CD4-positive, alpha-beta T cell treated with Interleukin-17A for 1 hour (primary cell): ENCODE results near the gene CD163L1.
"Not testable (repeated sequence)": the region's sequence is repeated elsewhere in the genome, so short reads cannot be mapped to it uniquely, and the experiment has no call there.

Experiments used
- DNase-seq: peaks from one replicate; pipeline ENCODE4 v3.0.0-alpha.2; 2020

The CD163L1 gene

GRCh38 chr12:7403466-7403865 is 40.5 kb downstream of the CD163L1 start:
- no peak for DNase-seq

DNA sequence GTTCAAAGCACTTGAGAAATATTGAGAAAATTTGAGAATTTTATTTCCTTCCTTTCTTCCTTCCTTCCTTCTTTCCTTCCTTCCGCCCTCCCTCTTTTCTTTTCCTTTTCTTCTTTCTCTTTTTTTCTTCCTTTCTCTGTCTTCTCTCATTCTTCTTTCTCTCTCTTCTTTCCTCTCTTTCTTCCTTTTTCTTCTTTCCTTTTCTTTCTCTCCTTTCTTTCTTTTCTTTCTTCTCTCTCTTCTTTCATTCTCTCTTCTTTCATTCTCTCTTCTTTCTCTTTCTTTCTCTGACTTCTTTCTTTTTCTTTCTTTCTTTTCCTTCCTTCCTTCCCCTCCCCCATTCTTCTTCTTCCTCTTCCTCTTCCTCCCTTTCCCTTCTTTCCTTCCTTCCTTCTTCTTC is 44.9 kb downstream of the CD163L1 start:
- DNase-seq, result no peak

- no peak for DNase-seq
Observed at GRCh38 chr12:7396418-7396817, 47.5 kb downstream of the CD163L1 start.

DNA sequence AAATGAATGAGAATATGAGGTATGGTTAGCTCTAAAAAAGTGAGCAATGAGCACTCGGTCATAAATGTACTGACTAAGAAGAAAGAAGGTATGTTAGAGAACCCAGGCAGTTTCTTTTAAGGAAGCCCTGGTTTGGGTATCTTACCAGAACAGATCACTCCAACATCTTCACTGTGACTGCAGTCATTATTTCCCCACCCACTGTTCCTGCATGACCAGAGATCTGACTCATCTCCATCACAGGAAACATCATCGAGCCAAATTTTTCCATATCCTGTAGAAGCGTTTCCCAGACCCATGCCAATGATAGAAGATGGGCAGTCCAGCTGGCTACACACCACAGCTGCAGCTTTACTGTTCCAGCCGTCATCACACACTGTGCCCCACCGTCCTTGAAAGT is 48.0 kb downstream of the CD163L1 start:
- no peak for DNase-seq

DNA sequence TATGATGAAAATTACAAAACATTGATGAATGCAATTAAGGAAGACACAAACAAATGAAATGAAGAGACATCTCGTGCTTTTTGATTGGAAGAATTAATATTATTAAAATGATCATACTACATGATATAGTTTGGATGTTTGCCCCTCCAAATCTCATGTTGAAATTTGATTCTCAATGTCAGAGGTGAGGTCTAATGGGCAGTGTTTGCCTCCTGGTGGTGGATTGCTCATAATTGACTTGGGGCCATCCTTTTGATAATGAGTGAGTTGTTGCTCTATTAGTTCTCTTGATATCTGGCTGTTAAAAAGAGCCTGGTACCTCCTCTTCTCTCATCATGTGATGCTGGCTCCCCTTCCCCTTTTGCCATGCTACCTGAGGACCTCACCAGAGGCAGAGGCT is 56.7 kb downstream of the CD163L1 start:
- DNase-seq, result peak; percentile 12

DNA sequence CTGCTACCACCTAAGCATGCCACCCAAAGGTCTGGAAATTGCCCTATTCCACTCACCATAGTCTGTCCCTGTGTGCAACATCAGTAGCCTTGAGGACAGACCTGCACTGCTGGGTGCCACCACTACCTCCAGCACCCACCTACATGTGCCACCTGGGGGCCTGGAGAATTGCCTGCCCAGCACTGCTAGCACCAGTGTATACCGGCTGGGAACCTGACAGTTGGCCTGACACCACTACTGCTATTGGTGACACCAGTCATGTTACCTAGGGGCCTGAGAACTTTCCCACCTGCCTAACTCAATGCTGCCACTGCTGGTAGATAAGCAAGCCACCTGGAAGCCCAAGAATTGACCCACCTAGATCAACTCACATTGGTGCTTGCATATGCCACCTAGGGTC is 60.8 kb downstream of the CD163L1 start:
- DNase-seq, result no peak

- no peak for DNase-seq
Observed at GRCh38 chr12:7376196-7376595, 67.8 kb downstream of the CD163L1 start.

GRCh38 chr12:7375145-7375543 is 68.8 kb downstream of the CD163L1 start:
- DNase-seq, result no peak

- DNase-seq, result peak; percentile 7
Observed at GRCh38 chr12:7374423-7375144, 69.4 kb downstream of the CD163L1 start.

DNA sequence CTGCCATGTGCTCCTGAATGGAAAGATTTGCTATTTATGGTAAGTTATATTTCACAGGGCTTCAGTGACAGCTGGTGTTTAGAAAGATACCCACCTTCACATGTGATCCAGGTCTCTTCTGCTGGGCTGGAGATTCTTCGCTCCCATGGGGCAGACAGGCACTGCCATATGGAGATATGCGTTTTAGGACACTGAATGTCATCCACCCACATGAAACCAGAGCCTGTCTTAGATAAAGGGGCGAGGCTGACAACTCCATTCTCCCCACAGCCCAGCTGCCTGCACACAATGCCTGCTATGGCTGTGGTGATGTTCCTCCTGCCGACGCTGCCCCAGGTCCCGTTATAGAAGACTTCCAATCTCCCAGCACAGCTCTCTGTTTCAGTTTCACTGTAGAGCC is 70.7 kb downstream of the CD163L1 start:
- DNase-seq, result no peak

DNA sequence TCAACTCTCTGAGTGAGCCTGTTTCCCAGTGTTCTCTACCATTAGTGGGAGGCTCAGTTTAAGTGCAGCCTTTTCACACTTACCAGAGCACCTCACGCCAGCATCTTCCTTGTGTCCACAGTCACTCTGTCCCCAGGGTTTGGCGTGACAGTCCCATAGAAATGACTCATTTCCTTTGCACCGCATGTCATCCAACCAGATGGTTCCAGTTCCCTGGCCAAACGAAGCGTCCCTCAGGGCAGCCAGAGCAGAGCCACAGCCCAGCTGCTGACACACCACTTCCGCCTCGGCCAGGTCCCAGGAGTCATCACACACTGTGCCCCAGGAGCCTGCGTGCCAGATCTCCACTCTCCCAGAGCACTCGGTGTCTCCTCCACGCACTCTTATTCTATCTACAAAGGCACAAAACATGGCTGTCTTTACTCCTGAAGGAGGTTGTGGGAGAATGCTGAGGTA is 74.7 kb downstream of the CD163L1 start:
- no peak for DNase-seq

DNA sequence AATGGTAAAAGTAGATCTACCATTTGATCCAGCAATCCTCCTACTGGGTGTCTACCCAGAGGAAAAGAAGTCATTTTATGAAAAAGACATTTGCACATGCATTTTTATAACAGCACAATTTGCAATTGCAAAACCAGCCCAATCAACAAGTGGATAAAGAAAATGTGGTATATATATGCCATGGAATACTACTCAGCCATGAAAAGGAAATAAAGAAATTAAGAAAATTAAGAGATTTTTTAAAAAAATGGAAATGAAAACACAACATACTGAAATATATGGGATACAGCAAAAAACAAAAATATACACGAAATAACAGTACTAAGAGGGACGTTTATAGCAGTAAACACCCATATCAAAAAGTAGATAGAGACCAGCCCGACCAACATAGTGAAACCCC is 81.2 kb downstream of the CD163L1 start:
- DNase-seq, result no peak

GRCh38 chr12:7361265-7361664 is 82.7 kb downstream of the CD163L1 start:
- no peak for DNase-seq

GRCh38 chr12:7354529-7354928 is 89.4 kb downstream of the CD163L1 start:
- no peak for DNase-seq

DNA sequence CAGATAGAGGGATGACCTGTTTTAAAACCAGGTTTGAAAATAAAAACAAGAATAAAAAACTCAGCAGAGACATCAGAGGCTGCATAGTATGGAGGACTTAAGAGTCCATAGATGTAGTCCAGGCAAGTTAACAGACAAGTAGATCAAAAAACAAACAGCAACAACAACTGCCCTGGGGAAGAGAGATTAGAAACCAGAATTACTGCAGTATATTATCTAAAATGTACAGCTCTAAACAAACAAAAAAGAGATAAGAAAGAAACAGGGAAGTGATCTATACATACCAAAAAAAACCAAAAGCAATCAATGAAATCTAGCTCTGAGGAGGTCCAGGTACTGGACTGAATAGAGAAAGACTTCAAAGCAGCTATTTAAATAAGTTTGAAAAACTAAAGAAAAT is 91.3 kb downstream of the CD163L1 start:
- no peak for DNase-seq

DNA sequence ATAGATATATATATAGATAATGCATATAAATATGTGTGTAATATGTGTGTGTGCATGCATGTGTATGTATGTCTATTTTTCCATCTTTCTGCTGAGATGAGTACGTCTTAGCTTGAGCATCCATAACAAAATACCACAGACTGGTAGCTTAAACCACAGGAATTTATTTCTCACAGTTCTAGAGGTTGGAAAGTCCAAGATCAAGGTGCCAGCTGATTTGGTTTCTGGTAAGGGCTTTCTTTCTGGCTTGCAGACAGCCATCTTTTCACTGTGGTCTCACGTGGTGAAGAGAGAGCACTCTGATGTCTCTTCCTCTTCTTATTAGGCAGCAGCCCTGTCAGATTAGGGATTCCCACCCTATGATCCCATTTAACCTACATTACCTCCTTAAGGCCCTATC is 92.8 kb downstream of the CD163L1 start:
- DNase-seq, result no peak

- DNase-seq, result no peak
Observed at GRCh38 chr12:7349418-7349817, 94.5 kb downstream of the CD163L1 start.

GRCh38 chr12:7346551-7347225 is 97.3 kb downstream of the CD163L1 start:
- DNase-seq, result peak; percentile 32

- no peak for DNase-seq
Observed at GRCh38 chr12:7344833-7345606, 98.9 kb downstream of the CD163L1 start.

DNA sequence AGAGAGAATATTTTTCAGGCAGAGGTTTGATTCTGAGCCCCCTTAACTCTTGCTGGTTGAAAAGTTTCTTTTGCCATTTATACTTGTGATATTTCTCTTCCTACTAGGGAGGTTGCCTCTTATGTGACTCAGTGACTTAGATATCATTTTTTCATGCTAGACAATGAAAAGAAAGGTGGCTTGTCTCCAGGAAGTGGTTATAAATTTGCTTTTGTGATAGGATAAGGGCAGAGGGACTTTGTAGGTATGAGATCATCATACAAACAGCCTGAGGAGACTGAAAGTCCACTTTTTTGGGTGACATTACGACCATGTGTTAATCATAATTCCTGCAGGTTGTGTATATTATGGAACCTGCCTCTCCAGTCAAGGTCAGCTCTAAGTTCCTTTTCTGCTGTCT is 104.3 kb downstream of the CD163L1 start:
- no peak for DNase-seq

DNA sequence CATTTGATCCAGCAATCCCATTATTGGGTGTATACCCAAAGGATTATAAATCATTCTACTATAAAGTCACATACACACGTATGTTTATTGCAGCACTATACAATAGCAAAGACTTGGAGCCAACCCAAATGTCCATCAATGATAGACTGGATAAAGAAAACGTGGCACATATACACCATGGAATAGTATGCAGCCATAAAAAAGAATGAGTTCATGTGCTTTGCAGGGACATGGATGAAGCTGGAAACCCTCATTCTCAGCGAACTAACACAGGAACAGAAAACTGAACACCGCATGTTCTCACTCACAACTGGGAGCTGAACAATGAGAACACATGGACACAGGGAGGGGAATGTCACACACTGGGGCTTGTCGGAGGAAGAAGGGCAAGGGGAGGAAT is 106.2 kb downstream of the CD163L1 start:
- DNase-seq, result not testable (repeated sequence)

DNA sequence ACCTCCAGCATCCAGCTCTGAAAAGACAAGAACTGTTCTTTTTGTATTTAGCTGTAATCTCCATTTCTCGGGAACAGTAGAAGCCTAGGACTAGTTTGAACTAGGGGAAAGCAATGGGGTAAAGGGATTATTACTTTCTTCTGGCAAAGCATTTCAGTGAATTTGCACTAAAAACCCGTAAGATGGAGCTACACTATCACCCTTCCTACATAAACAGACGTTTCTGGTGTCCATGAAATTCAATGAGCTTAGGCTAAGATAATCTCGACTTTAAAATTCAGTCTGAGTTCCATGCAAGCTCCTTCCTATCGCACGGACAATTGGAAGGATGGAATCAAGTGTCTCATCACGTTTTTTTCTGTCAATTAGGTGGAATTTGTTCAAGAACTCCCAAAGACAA is 116.0 kb downstream of the CD163L1 start:
- no peak for DNase-seq

- no peak for DNase-seq
Observed at GRCh38 chr12:7324176-7324575, 119.8 kb downstream of the CD163L1 start.

DNA sequence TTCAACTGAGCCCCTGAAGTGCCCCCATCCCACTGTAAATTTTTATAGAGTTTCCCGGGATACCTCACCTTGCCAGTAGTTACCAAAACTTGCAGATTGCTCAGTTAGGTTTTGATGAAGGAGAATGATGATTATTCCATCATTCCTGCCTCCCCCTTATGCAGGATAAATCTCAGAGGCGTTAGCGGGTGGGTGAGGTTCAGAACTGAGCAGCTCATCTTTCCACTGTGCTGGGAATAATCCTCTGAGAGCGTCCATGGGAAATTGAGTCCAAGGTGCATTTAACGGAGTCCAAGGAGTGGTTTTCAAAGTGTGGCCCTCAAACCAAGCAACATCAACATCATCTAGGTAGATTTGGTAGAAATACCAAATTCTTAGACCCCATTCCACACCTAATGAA is 121.4 kb downstream of the CD163L1 start:
- no peak for DNase-seq
